CD4-positive, CD25-positive, alpha-beta regulatory T cell (primary cell): ENCODE data around the gene ETFA. TPM values are rescaled to one million over a fixed set of nuclear protein-coding genes. Genes with fewer than 3 reads are reported as not detected.
A peak's percentile ranks its signal among the peaks of the same experiment; 100 is the strongest.

Source experiments
- ATAC-seq, 2 donors: fragments of 150-1000 bp; cut with Tn5 transposase; one replicate each; pipeline ENCODE4 v1.10.0; 2021; ENCODE audit warnings: low read depth in 2 of 2, moderate number of reproducible peaks in 2 of 2, moderate library complexity in 1 of 2
- DNase-seq, 3 donors: peaks; one replicate each; pipeline versions ENCODE4 v3.0.0 to v3.0.0-alpha.2; 2012 to 2022; ENCODE audit warnings: mixed read lengths in 1 of 3
- H3K27ac ChIP-seq: one replicate; pipeline ENCODE4 v1.7.0; 2013; ENCODE audit warnings: mild to moderate bottlenecking, low read length; ENCODE audit not compliant: insufficient read depth, poor library complexity, severe bottlenecking
- H3K27me3 ChIP-seq: one replicate; pipeline ENCODE4 v1.7.0; 2013; ENCODE audit warnings: low read length; ENCODE audit not compliant: control insufficient read depth, insufficient read depth
- H3K36me3 ChIP-seq: one replicate; pipeline ENCODE4 v1.7.0; 2013; ENCODE audit warnings: mild to moderate bottlenecking, low read length, moderate library complexity; ENCODE audit not compliant: control insufficient read depth, insufficient read depth
- H3K4me1 ChIP-seq: 2 replicates; pipeline ENCODE4 v1.7.0; 2013; ENCODE audit warnings: mild to moderate bottlenecking, low read length; ENCODE audit not compliant: insufficient read depth, control insufficient read depth, poor library complexity, severe bottlenecking
- H3K4me3 ChIP-seq: one replicate; pipeline ENCODE4 v1.7.0; 2013; ENCODE audit warnings: low read depth, mild to moderate bottlenecking, low read length, moderate library complexity
- H3K9me3 ChIP-seq, 2 experiments: 1 replicate in 1 of 2; 2 replicates in 1 of 2; pipeline ENCODE4 v1.7.0; 2013; ENCODE audit warnings: low read length in 2 of 2, mild to moderate bottlenecking in 1 of 2, moderate library complexity in 1 of 2; ENCODE audit not compliant: control insufficient read depth in 2 of 2
- H3K27ac Mint-ChIP-seq, 3 donors: one replicate each; pipeline ENCODE4 v1.8.0; 2020 to 2022; ENCODE audit warnings: mild to moderate bottlenecking in 3 of 3, mixed read lengths in 3 of 3, moderate library complexity in 2 of 3
- H3K27me3 Mint-ChIP-seq: one replicate; pipeline ENCODE4 v1.8.0; 2022; ENCODE audit warnings: mild to moderate bottlenecking, mixed read lengths
- H3K36me3 Mint-ChIP-seq: one replicate; pipeline ENCODE4 v1.8.0; 2020; ENCODE audit warnings: mixed read lengths
- H3K4me1 Mint-ChIP-seq, 4 donors: one replicate each; pipeline ENCODE4 v1.8.0; 2020 to 2022; ENCODE audit warnings: mixed read lengths in 4 of 4, mild to moderate bottlenecking in 1 of 4
- H3K4me3 Mint-ChIP-seq, 4 donors: one replicate each; pipeline ENCODE4 v1.8.0; 2020 to 2022; ENCODE audit warnings: mild to moderate bottlenecking in 4 of 4, mixed read lengths in 4 of 4, moderate library complexity in 3 of 4
- H3K9me3 Mint-ChIP-seq, 7 donors: one replicate each; pipeline ENCODE4 v1.8.0; 2020 to 2022; ENCODE audit warnings: mixed read lengths in 7 of 7, mild to moderate bottlenecking in 3 of 7, moderate library complexity in 2 of 7
- polyA plus RNA-seq, 4 donors: library from polyadenylated mRNA; unstranded; fragments of 300-500 nt; fragmentation: Illumina TruSeq; gene quantifications; one replicate each; pipeline ENCODE4 v1.2.3, GENCODE V29; 2021
- total RNA-seq: library from RNA; stranded (reverse); gene quantifications from one replicate; pipeline ENCODE4 v1.2.3, GENCODE V29; 2022

The ETFA gene
- total RNA-seq (44.5 TPM), polyA plus RNA-seq (100 to 1,000 TPM in 3 of 4 donors, 10 to 100 TPM in 1; 98.0 to 166 (median 120) TPM)

GRCh38 chr15:76311100-76311953 lies at the start of gene ETFA:
Gene ETFA (minus strand): TSS chr15:76311469. CDS start chr15:76311388, 81 bp downstream.
- no peaks in the 10 kb centered on the region for H3K36me3 ChIP-seq
- peaks cover 9% of the 10 kb centered on the region for H3K36me3 Mint-ChIP-seq
- H3K9me3 Mint-ChIP-seq, result no peaks in the 10 kb centered on the region
- ATAC-seq, result peak; percentile 96 to 98
- no peaks in the 10 kb centered on the region for H3K27me3 Mint-ChIP-seq
- H3K4me3 ChIP-seq, result peak within 1 kb of the TSS; percentile 80
- no peaks in the 10 kb centered on the region for H3K27me3 ChIP-seq
- DNase-seq, result peak; percentile 79 to 95 (median 84)
- H3K27ac Mint-ChIP-seq, result peak within 1 kb of the TSS; percentile 85 to 89 (median 85)
- peaks cover 19% of the 10 kb centered on the region for H3K4me1 ChIP-seq
- no peaks in the 10 kb centered on the region for H3K9me3 ChIP-seq
- peak within 1 kb of the TSS; percentile 90 to 97 (median 93) for H3K4me3 Mint-ChIP-seq
- H3K27ac ChIP-seq, result peak within 1 kb of the TSS; percentile 67
- H3K4me1 Mint-ChIP-seq, result peaks cover 24 to 47% (median 32%) of the 10 kb centered on the region in 4 donors

DNA sequence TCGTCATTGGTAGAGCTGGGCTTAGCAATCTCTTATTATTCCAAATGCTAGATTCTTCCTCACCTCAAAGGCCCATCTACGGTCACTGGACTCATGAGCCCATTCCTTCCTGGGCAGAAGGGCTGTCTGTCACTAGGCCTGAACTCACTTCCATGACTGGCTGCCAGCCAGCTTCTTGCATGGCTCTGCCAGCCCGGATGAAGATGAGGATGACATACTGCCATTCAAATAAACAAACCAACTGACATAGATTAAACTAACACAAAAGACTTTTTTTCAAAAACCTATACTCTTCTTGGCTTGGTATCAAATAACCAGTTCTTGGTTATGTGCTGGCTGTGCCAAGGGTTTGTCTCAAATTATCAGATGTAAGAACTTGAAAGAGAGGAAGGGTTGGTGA lies 49.1 kb upstream of the ETFA start:
- Mint-ChIP-seq H3K4me3 (no peak overlapping the region), H3K4me1 (no peaks in the 10 kb centered on the region), H3K27me3 (no peaks in the 10 kb centered on the region), H3K27ac (no peak overlapping the region), H3K9me3 (peaks cover 0 to 1% (median 0%) of the 10 kb centered on the region in 7 donors), H3K36me3 (peaks cover 28% of the 10 kb centered on the region)
- ATAC-seq (no peak), DNase-seq (no peak)
- no peaks in the 10 kb centered on the region for H3K27me3 ChIP-seq
- H3K36me3 ChIP-seq, result no peaks in the 10 kb centered on the region
- no peaks in the 10 kb centered on the region for H3K4me1 ChIP-seq
- H3K9me3 ChIP-seq, result no peaks in the 10 kb centered on the region
- H3K27ac ChIP-seq, result no peak overlapping the region
- no peak overlapping the region for H3K4me3 ChIP-seq

- H3K4me3 ChIP-seq, result no peak overlapping the region
- Mint-ChIP-seq H3K9me3 (peaks cover 0 to 1% (median 0%) of the 10 kb centered on the region in 7 donors), H3K27me3 (no peaks in the 10 kb centered on the region), H3K27ac (no peak overlapping the region), H3K4me1 (no peaks in the 10 kb centered on the region), H3K4me3 (no peak overlapping the region), H3K36me3 (peaks cover 27% of the 10 kb centered on the region)
- no peaks in the 10 kb centered on the region for H3K27me3 ChIP-seq
- H3K9me3 ChIP-seq, result no peaks in the 10 kb centered on the region
- H3K4me1 ChIP-seq, result no peaks in the 10 kb centered on the region
- ATAC-seq (no peak), DNase-seq (no peak)
- H3K27ac ChIP-seq, result no peak overlapping the region
- no peaks in the 10 kb centered on the region for H3K36me3 ChIP-seq
Observed at GRCh38 chr15:76359152-76359551, 47.9 kb upstream of the ETFA start.

DNA sequence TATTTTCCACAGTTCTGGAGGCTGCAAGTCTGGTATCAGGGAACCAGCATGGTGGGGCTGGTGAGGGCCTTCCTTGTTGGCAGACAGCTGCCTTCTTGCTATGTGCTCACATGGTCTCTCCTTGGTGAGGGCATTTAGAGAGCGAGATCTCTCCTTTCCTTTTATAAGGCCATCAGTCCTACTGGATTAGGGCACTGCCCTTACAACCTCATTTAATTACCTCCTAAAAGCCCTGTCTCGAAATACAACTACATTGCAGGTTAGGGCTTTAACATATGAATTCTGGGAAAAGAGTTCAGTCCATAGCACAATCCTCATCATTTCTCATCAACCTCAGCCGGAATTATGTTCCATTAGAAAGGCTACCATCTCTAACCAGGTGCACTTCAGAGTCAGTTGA lies 47.2 kb upstream of the ETFA start:
- DNase-seq (no peak), ATAC-seq (no peak)
- Mint-ChIP-seq H3K4me1 (no peaks in the 10 kb centered on the region), H3K36me3 (peaks cover 26% of the 10 kb centered on the region), H3K27me3 (no peaks in the 10 kb centered on the region), H3K27ac (no peak overlapping the region), H3K9me3 (no peaks in the 10 kb centered on the region), H3K4me3 (no peak overlapping the region)
- no peaks in the 10 kb centered on the region for H3K36me3 ChIP-seq
- no peaks in the 10 kb centered on the region for H3K9me3 ChIP-seq
- no peaks in the 10 kb centered on the region for H3K27me3 ChIP-seq
- no peak overlapping the region for H3K27ac ChIP-seq
- no peak overlapping the region for H3K4me3 ChIP-seq
- no peaks in the 10 kb centered on the region for H3K4me1 ChIP-seq

- Mint-ChIP-seq H3K27me3 (peaks cover 4% of the 10 kb centered on the region), H3K27ac (no peak overlapping the region), H3K36me3 (peaks cover 26% of the 10 kb centered on the region), H3K4me3 (no peak overlapping the region), H3K9me3 (no peaks in the 10 kb centered on the region), H3K4me1 (no peaks in the 10 kb centered on the region)
- H3K4me1 ChIP-seq, result no peaks in the 10 kb centered on the region
- H3K36me3 ChIP-seq, result peaks cover 6% of the 10 kb centered on the region
- DNase-seq (no peak), ATAC-seq (no peak)
- no peak overlapping the region for H3K27ac ChIP-seq
- H3K4me3 ChIP-seq, result no peak overlapping the region
- no peaks in the 10 kb centered on the region for H3K27me3 ChIP-seq
- H3K9me3 ChIP-seq, result no peaks in the 10 kb centered on the region
Observed at GRCh38 chr15:76354823-76355440, 43.7 kb upstream of the ETFA start.

- peaks cover 32% of the 10 kb centered on the region for H3K36me3 Mint-ChIP-seq
- H3K9me3 Mint-ChIP-seq, result no peaks in the 10 kb centered on the region
- Histone ChIP-seq H3K4me3 (no peak overlapping the region), H3K27me3 (no peaks in the 10 kb centered on the region), H3K4me1 (no peaks in the 10 kb centered on the region), H3K9me3 (no peaks in the 10 kb centered on the region), H3K27ac (no peak overlapping the region), H3K36me3 (peaks cover 6% of the 10 kb centered on the region)
- H3K27me3 Mint-ChIP-seq, result peaks cover 5% of the 10 kb centered on the region
- DNase-seq (no peak), ATAC-seq (no peak)
- no peaks in the 10 kb centered on the region for H3K4me1 Mint-ChIP-seq
- no peak overlapping the region for H3K4me3 Mint-ChIP-seq
- H3K27ac Mint-ChIP-seq, result no peak overlapping the region
Observed at GRCh38 chr15:76353903-76354302, 42.6 kb upstream of the ETFA start.

DNA sequence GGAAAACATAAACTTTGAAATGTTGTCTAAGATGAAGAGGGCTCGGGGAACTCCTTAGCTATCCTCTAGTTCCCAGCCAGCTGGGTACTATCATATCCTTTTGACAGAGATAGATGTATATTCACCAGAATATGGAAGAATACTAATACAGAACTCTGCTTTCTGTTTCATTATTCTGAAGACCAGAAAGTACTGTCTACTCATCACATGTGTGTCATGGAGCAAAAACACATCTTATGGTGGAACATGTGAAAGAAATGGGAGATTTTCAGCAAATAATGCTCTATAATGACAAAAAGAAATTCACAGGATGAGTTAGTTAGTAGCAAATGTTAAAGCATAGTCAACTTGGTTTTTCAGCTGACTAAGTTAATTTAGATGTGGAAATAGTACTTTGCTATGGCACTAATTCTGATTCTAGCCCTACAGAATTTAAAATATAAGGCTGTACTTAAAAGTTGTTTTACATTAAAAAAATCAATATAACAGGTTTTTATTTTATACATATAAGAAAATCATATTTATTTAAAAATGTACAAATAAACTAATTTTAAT lies 41.8 kb upstream of the ETFA start:
- Mint-ChIP-seq H3K4me1 (no peaks in the 10 kb centered on the region), H3K27me3 (peaks cover 13% of the 10 kb centered on the region), H3K36me3 (peaks cover 35% of the 10 kb centered on the region), H3K9me3 (no peaks in the 10 kb centered on the region), H3K27ac (no peak overlapping the region), H3K4me3 (no peak overlapping the region)
- Histone ChIP-seq H3K9me3 (no peaks in the 10 kb centered on the region), H3K4me3 (no peak overlapping the region), H3K27me3 (peaks cover 4% of the 10 kb centered on the region), H3K4me1 (no peaks in the 10 kb centered on the region), H3K27ac (no peak overlapping the region), H3K36me3 (peaks cover 6% of the 10 kb centered on the region)
- no peak for DNase-seq
- no peak for ATAC-seq
